ENCODE results near the gene PTPRQ.
"Not testable (repeated sequence)": the region's sequence is repeated elsewhere in the genome, so short reads cannot be mapped to it uniquely, and the experiment has no call there.

The PTPRQ gene

GRCh38 chr12:80443974-80444666 is at the start of gene PTPRQ:
Gene PTPRQ (plus strand): TSS chr12:80444235. CDS start chr12:80444346, 111 bp downstream.
- no peak for DNase-seq

GRCh38 chr12:80400571-80400991 is 43.5 kb upstream of the PTPRQ start:
- no peak for DNase-seq

- DNase-seq: no peak
Observed at GRCh38 chr12:80401191-80401590, 42.8 kb upstream of the PTPRQ start.

- DNase-seq: no peak
Observed at GRCh38 chr12:80404629-80405028, 39.4 kb upstream of the PTPRQ start.

- no peak for DNase-seq
Observed at GRCh38 chr12:80406253-80406652, 37.8 kb upstream of the PTPRQ start.

- DNase-seq: no peak
Observed at GRCh38 chr12:80411787-80412186, 32.2 kb upstream of the PTPRQ start.

GRCh38 chr12:80412343-80412953 is 31.6 kb upstream of the PTPRQ start:
- peak; percentile 49 for DNase-seq

- no peak for DNase-seq
Observed at GRCh38 chr12:80413462-80413861, 30.6 kb upstream of the PTPRQ start.

- no peak for DNase-seq
Observed at GRCh38 chr12:80415466-80415865, 28.6 kb upstream of the PTPRQ start.

GRCh38 chr12:80419644-80420043 is 24.4 kb upstream of the PTPRQ start:
- DNase-seq: no peak

- no peak for DNase-seq
Observed at GRCh38 chr12:80420075-80420474, 24.0 kb upstream of the PTPRQ start.

- no peak for DNase-seq
Observed at GRCh38 chr12:80422550-80422949, 21.5 kb upstream of the PTPRQ start.

GRCh38 chr12:80432061-80432460 is 12.0 kb upstream of the PTPRQ start:
- DNase-seq: no peak

- DNase-seq: no peak
Observed at GRCh38 chr12:80441921-80442320, 2.1 kb upstream of the PTPRQ start.

GRCh38 chr12:80442426-80443222 is 1.4 kb upstream of the PTPRQ start:
- DNase-seq: no peak

GRCh38 chr12:80445083-80445793 is 1.2 kb downstream of the PTPRQ start:
- DNase-seq: no peak

GRCh38 chr12:80456513-80456912 is 12.5 kb downstream of the PTPRQ start:
- DNase-seq: no peak

- DNase-seq: no peak
Observed at GRCh38 chr12:80460972-80461371, 16.9 kb downstream of the PTPRQ start.

GRCh38 chr12:80461851-80462250 is 17.8 kb downstream of the PTPRQ start:
- not testable (repeated sequence) for DNase-seq

GRCh38 chr12:80469681-80470080 is 25.6 kb downstream of the PTPRQ start:
- no peak for DNase-seq

GRCh38 chr12:80470403-80470802 is 26.4 kb downstream of the PTPRQ start:
- no peak for DNase-seq

- no peak for DNase-seq
Observed at GRCh38 chr12:80472236-80472635, 28.2 kb downstream of the PTPRQ start.

GRCh38 chr12:80472911-80473500 is 29.0 kb downstream of the PTPRQ start:
- peak; percentile 4 for DNase-seq

Measured in DMS153 (cell line).